ENCODE results near the gene PCK2. TPM values are rescaled to one million over a fixed set of nuclear protein-coding genes. Genes with fewer than 3 reads are reported as not detected.

Gene PCK2
- total RNA-seq, 2 donors from 2014 or later = 133 to 173 TPM

- no peak overlapping the region for H3K27ac ChIP-seq
Measured at GRCh38 chr14:24130717-24131548, 36.8 kb downstream of the PCK2 start.

GRCh38 chr14:24131549-24131966, 37.4 kb downstream of the PCK2 start:
- no peaks in the 10 kb centered on the region for H3K27me3 ChIP-seq
- H3K27ac ChIP-seq = no peak overlapping the region
- intact Hi-C loops (cut with DNase I) = no loop called here
- DNase-seq = no peak
- no peaks in the 10 kb centered on the region for H3K9me3 ChIP-seq
- H3K4me1 ChIP-seq = no peaks in the 10 kb centered on the region
- H3K36me3 ChIP-seq = no peaks in the 10 kb centered on the region
- no peak overlapping the region for H3K9ac ChIP-seq (ENCODE audit: low read depth in 2 of 2, low read length in 2 of 2)
- no peak for TF ChIP-seq CTCF (IDR thresholded peaks at IDR 0.05)
- H3K4me3 ChIP-seq = no peak overlapping the region

More at GRCh38 chr14:24130717-24131548, 36.8 kb downstream of the PCK2 start:
- H3K4me1 ChIP-seq = no peaks in the 10 kb centered on the region
- no peak for TF ChIP-seq CTCF (IDR thresholded peaks at IDR 0.05)
- H3K9me3 ChIP-seq = no peaks in the 10 kb centered on the region
- DNase-seq = no peak
- no peak overlapping the region for H3K4me3 ChIP-seq
- intact Hi-C loops (cut with DNase I) = no loop called here
- no peaks in the 10 kb centered on the region for H3K36me3 ChIP-seq
- no peak overlapping the region for H3K9ac ChIP-seq (ENCODE audit: low read depth in 2 of 2, low read length in 2 of 2)
- H3K27me3 ChIP-seq = no peaks in the 10 kb centered on the region

GRCh38 chr14:24132061-24132685, 38.1 kb downstream of the PCK2 start:
- Histone ChIP-seq H3K36me3 (no peaks in the 10 kb centered on the region), H3K27ac (no peak overlapping the region), H3K4me3 (no peak overlapping the region), H3K27me3 (no peaks in the 10 kb centered on the region), H3K9ac (ENCODE audit: low read depth in 2 of 2, low read length in 2 of 2) (no peak overlapping the region), H3K9me3 (no peaks in the 10 kb centered on the region), H3K4me1 (peaks cover 4% of the 10 kb centered on the region)
- no peak for TF ChIP-seq CTCF (IDR thresholded peaks at IDR 0.05)
- DNase-seq = no peak
- intact Hi-C loops (cut with DNase I) = no loop called here

DNA sequence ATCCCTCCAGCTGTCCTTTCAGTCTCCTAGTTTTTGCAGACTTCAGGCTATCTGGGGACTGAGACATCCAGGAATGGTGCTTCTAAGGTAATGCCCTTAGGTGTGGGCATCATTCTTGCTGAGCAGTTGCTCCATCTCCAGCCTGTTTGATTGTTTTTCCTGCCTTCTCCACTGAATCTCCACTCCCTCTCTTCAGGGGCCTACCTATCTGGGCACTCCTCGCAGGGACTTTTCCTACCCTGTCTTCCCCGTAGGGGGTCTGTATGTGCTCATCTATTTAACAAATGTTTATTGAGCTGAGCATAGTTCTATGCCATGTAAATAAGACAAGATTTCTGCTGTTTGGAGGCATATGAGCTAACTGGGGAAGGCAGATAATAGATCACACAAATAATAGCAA, 38.9 kb downstream of the PCK2 start:
- Histone ChIP-seq H3K4me1 (peaks cover 10% of the 10 kb centered on the region), H3K9me3 (no peaks in the 10 kb centered on the region), H3K27me3 (no peaks in the 10 kb centered on the region), H3K4me3 (no peak overlapping the region), H3K36me3 (peaks cover 3% of the 10 kb centered on the region), H3K9ac (ENCODE audit: low read depth in 2 of 2, low read length in 2 of 2) (no peak overlapping the region), H3K27ac (no peak overlapping the region)
- no peak for TF ChIP-seq CTCF (IDR thresholded peaks at IDR 0.05)
- intact Hi-C loops (cut with DNase I) = no loop called here
- no peak for DNase-seq

DNA sequence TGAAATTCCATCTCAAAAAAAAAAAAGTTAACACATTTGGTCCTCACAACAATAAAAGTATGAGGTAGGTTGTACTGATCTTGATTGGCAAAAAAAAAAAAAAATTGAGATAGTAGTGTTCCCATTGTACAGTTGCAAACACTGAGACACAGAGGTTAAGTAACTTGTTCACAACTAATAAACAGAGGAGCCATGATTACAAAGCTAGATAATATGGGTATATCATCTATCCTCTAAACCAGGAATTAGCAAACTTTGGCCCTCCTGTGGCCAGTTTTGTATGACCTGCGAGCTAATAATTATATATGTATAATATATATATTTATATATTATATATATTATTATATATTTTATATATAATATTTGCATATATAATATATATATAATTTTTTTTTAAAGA, 39.6 kb downstream of the PCK2 start:
- Histone ChIP-seq H3K27ac (no peak overlapping the region), H3K9me3 (no peaks in the 10 kb centered on the region), H3K27me3 (no peaks in the 10 kb centered on the region), H3K4me1 (peaks cover 12% of the 10 kb centered on the region), H3K4me3 (no peak overlapping the region), H3K9ac (ENCODE audit: low read depth in 2 of 2, low read length in 2 of 2) (no peak overlapping the region), H3K36me3 (peaks cover 7% of the 10 kb centered on the region)
- TF ChIP-seq CTCF (IDR thresholded peaks at IDR 0.05) = no peak
- intact Hi-C loops (cut with DNase I) = no loop called here
- DNase-seq = no peak
